HEK293T (cell line): ENCODE measurements around the gene CCDC183.

Experiments used
- CTCF ChIA-PET: fragments of 350-600 bp; formaldehyde crosslinking; extraction: SDS; loops from one replicate; lab custom pipeline; 2021; ENCODE audit warnings: antibody characterized with exemption, inconsistent platforms; lab: Yijun Ruan, JAX
- POLR2A ChIA-PET: fragments of 350-600 bp; formaldehyde crosslinking; extraction: SDS; loops from one replicate; lab custom pipeline; 2020; ENCODE audit warnings: antibody characterized with exemption, inconsistent platforms; lab: Yijun Ruan, JAX
- DNase-seq: peaks from one replicate; pipeline ENCODE4 v3.0.0; 2012; ENCODE audit warnings: mixed read lengths; ENCODE audit errors: extremely low spot score
- ARNT ChIP-seq: fragments of 450-650 bp; IDR thresholded peaks from 2 replicates; pipeline ENCODE4 v1.6.1; 2017; ENCODE audit warnings: mild to moderate bottlenecking
- BHLHE40 ChIP-seq: fragments of 450-650 bp; IDR thresholded peaks from 2 replicates; pipeline ENCODE4 v1.6.1; 2016; ENCODE audit warnings: mild to moderate bottlenecking, moderate library complexity, borderline replicate concordance
- CTBP1 ChIP-seq: fragments of 450-650 bp; IDR thresholded peaks from 2 replicates; pipeline ENCODE4 v1.6.1; 2016; ENCODE audit warnings: borderline replicate concordance
- ELF4 ChIP-seq: fragments of 450-650 bp; IDR thresholded peaks from 2 replicates; pipeline ENCODE4 v1.6.1; 2017; ENCODE audit warnings: antibody characterized with exemption
- FOXA1 ChIP-seq: fragments of 450-650 bp; IDR thresholded peaks from 2 replicates; pipeline ENCODE4 v1.6.1; 2016; ENCODE audit warnings: mild to moderate bottlenecking
- FOXK2 ChIP-seq: fragments of 450-650 bp; IDR thresholded peaks from 2 replicates; pipeline ENCODE4 v1.6.1; 2016; ENCODE audit warnings: mild to moderate bottlenecking
- FOXM1 ChIP-seq: fragments of 450-650 bp; IDR thresholded peaks from 2 replicates; pipeline ENCODE4 v1.6.1; 2017; ENCODE audit warnings: mild to moderate bottlenecking, borderline replicate concordance
- HDGF ChIP-seq: fragments of 450-650 bp; IDR thresholded peaks from 2 replicates; pipeline ENCODE4 v1.6.1; 2017; ENCODE audit warnings: antibody characterized with exemption, borderline replicate concordance
- L3MBTL2 ChIP-seq: fragments of 450-650 bp; conservative IDR thresholded peaks from 2 replicates; pipeline ENCODE4 v1.6.1; 2016; ENCODE audit warnings: mild to moderate bottlenecking
- LEF1 ChIP-seq: fragments of 450-650 bp; IDR thresholded peaks from 2 replicates; pipeline ENCODE4 v1.6.1; 2017; ENCODE audit warnings: mild to moderate bottlenecking, borderline replicate concordance
- NFRKB ChIP-seq: fragments of 450-650 bp; IDR thresholded peaks from 2 replicates; pipeline ENCODE4 v1.6.1; 2016; ENCODE audit warnings: mild to moderate bottlenecking, moderate library complexity
- PKNOX1 ChIP-seq: fragments of 450-650 bp; IDR thresholded peaks from 2 replicates; pipeline ENCODE4 v1.6.1; 2016
- SP1 ChIP-seq: fragments of 450-650 bp; IDR thresholded peaks from 2 replicates; pipeline ENCODE4 v1.6.1; 2017
- SUZ12 ChIP-seq: fragments of 450-650 bp; IDR thresholded peaks from 2 replicates; pipeline ENCODE4 v1.6.1; 2016; ENCODE audit warnings: mild to moderate bottlenecking
- TARDBP ChIP-seq: fragments of 450-650 bp; IDR thresholded peaks from 2 replicates; pipeline ENCODE4 v1.6.1; 2016
- ZNF384 ChIP-seq: fragments of 450-650 bp; IDR thresholded peaks from 2 replicates; pipeline ENCODE4 v1.6.1; 2016

The CCDC183 gene

GRCh38 chr9:136847826-136848392, 51.8 kb downstream of the CCDC183 start:
- ChIA-PET CTCF (interaction anchor here (1.3 kb wide), 1 partner anchor 182 kb away, joined by 3 read pairs; no protein-coding TSS in a partner anchor), POLR2A (interaction anchor here (0.7 to 1.4 kb wide), 9 partner anchors 9 to 310 kb away, joined by 3 to 6 read pairs (median 4); partner anchors contain the start of genes RABL6 and TRAF2)
- TF ChIP-seq FOXM1 (no peak), BHLHE40 (no peak), ELF4 (no peak), ZNF384 (no peak), SP1 (no peak), CTBP1 (no peak), TARDBP (no peak), L3MBTL2 (no peak), SUZ12 (no peak), FOXK2 (no peak), ARNT (no peak), HDGF (no peak), LEF1 (no peak)
- peak; percentile 60 for DNase-seq

- TF ChIP-seq HDGF (no peak), ELF4 (no peak), SP1 (no peak), L3MBTL2 (no peak), FOXA1 (no peak), FOXK2 (no peak), ZNF384 (no peak), ARNT (no peak), BHLHE40 (no peak), SUZ12 (no peak), NFRKB (no peak), LEF1 (no peak)
- ChIA-PET CTCF (interaction anchor here (1.3 kb wide), 1 partner anchor 181 kb away, joined by 3 read pairs; no protein-coding TSS in a partner anchor), POLR2A (interaction anchor here (0.7 to 1.4 kb wide), 9 partner anchors 8 to 309 kb away, joined by 3 to 6 read pairs (median 4); partner anchors contain the start of genes RABL6 and TRAF2)
- peak; percentile 68 for DNase-seq
These were observed 52.4 kb downstream of the CCDC183 start for GRCh38 chr9:136848393-136849037.

- ChIA-PET POLR2A (interaction anchor here (1.5 kb wide), 1 partner anchor 32 kb away, joined by 3 read pairs; no protein-coding TSS in a partner anchor), CTCF (interaction anchor here (1.3 kb wide), 1 partner anchor 180 kb away, joined by 3 read pairs; no protein-coding TSS in a partner anchor)
- peak; percentile 97 for DNase-seq
- peak; percentile 81 for TF ChIP-seq L3MBTL2
- TF ChIP-seq PKNOX1, result no peak
- TF ChIP-seq ARNT, result no peak
These were observed 53.2 kb downstream of the CCDC183 start, which contains the start of gene PHPT1 for GRCh38 chr9:136849038-136849959. Gene PHPT1, plus strand, starts transcription at chr9:136849409. Its CDS starts 22 bp downstream, at chr9:136849431.

GRCh38 chr9:136849960-136850865, 54.1 kb downstream of the CCDC183 start:
- TF ChIP-seq FOXA1 (no peak), ZNF384 (no peak), ELF4 (no peak), FOXK2 (no peak), BHLHE40 (no peak), L3MBTL2 (no peak), SP1 (no peak), TARDBP (no peak), ARNT (no peak), SUZ12 (no peak), FOXM1 (no peak), NFRKB (no peak), LEF1 (no peak), HDGF (no peak), PKNOX1 (no peak), CTBP1 (no peak)
- no peak for DNase-seq
- ChIA-PET POLR2A (interaction anchor here (1.5 to 1.8 kb wide), 2 partner anchors 16 to 32 kb away, joined by 3 to 6 read pairs; partner anchors contain the start of gene EDF1), CTCF (no interaction called here)
